Purkinje cell (primary cell): ENCODE data around the gene OR2A14. TPM values are rescaled to one million over a fixed set of nuclear protein-coding genes. Genes with fewer than 3 reads are reported as not detected.

ENCODE experiments used
- polyA plus RNA-seq: library from polyadenylated mRNA; unstranded; fragments of >200 nt; fragmentation: Nextera tagmentation; gene quantifications from 2 replicates; pipeline ENCODE4 v1.2.1, GENCODE V29; 2014

Gene OR2A14
- not detected in 2 replicates for polyA plus RNA-seq

DNA sequence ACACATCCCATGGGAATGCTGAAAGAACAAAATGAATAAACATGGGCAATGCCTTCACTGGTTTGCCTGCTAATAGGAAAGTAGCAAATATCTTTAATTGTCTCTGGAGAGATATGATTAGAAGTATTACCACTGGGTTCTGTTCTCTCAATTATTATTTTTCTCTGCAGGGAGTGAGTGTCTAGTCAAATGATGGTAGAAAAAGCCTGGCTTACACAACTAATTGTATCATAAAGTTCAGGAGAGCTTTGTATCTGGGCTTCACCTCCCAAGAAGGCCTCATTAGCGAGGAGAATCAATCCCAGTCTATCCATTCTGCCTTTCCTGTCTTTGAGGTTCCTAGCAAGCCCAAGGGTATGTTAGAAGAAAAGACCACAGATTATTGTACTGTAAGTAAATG, at the start of gene OR2A14:
TSS of gene OR2A14 (plus strand) at position 301 of the 400 bp plus-strand sequence. CDS start 5,937 bp downstream, outside the sequence.

GRCh38 chr7:144085978-144086377, 37.0 kb upstream of the OR2A14 start, which contains the start of gene OR2A12:
Gene OR2A12 (plus strand): TSS chr7:144086278. CDS start chr7:144095108, 8,830 bp downstream.

GRCh38 chr7:144109283-144109682, 13.7 kb upstream of the OR2A14 start, which contains the start of gene OR2A2:
Gene OR2A2 (plus strand): TSS chr7:144109583. CDS start chr7:144109583, 0 bp downstream.

Other genes starting within 250 kb of the OR2A14 start
- gene TCAF1, start 221.0 kb upstream of the OR2A14 start, polyA plus RNA-seq, result 68.2 and 73.9 TPM in 2 replicates
- gene OR2F2, start 187.9 kb upstream of the OR2A14 start, polyA plus RNA-seq, result not detected in 2 replicates
- not detected in 2 replicates for gene OR2F1, start 168.3 kb upstream of the OR2A14 start, polyA plus RNA-seq
- not detected in 2 replicates for gene OR6B1, start 122.9 kb upstream of the OR2A14 start, polyA plus RNA-seq
- gene OR2A5, start 74.2 kb upstream of the OR2A14 start, polyA plus RNA-seq, result not detected in 2 replicates
- gene OR2A25, start 53.4 kb upstream of the OR2A14 start, polyA plus RNA-seq, result not detected in 2 replicates
- not detected in 2 replicates for gene OR2A12, start 36.9 kb upstream of the OR2A14 start, polyA plus RNA-seq
- gene OR2A2, start 13.6 kb upstream of the OR2A14 start, polyA plus RNA-seq, result not detected in 2 replicates
- not detected in 2 replicates for gene CTAGE4, start 60.3 kb downstream of the OR2A14 start, polyA plus RNA-seq
- gene ARHGEF35, start 72.7 kb downstream of the OR2A14 start, polyA plus RNA-seq, result not detected in 2 replicates
- not detected in 2 replicates for gene OR2A42, start 116.4 kb downstream of the OR2A14 start, polyA plus RNA-seq
- gene OR2A7, start 141.6 kb downstream of the OR2A14 start, polyA plus RNA-seq, result not detected in 2 replicates
- gene CTAGE8, start 146.1 kb downstream of the OR2A14 start, polyA plus RNA-seq, result not detected in 2 replicates
- gene OR2A1, start 189.2 kb downstream of the OR2A14 start, polyA plus RNA-seq, result not detected in 2 replicates
- not detected in 2 replicates for gene ARHGEF5, start 232.2 kb downstream of the OR2A14 start, polyA plus RNA-seq